Stimulated activated CD4-positive, alpha-beta T cell treated with anti-CD3 and anti-CD28 coated beads, TNF-alpha, amount 100 ng/mL, for 24 hours (primary cell): ENCODE data around the gene CD247.

Source experiments
- DNase-seq, 3 experiments: peaks; one replicate each; pipeline ENCODE4 v3.0.0-alpha.2; 2020; ENCODE audit warnings: low read depth in 3 of 3

CD247 gene

GRCh38 chr1:167439301-167439988, 78.9 kb downstream of the CD247 start:
- DNase-seq: no peak

- DNase-seq: no peak
These were observed 79.9 kb downstream of the CD247 start for GRCh38 chr1:167438171-167439138.

- no peak for DNase-seq
These were observed 82.8 kb downstream of the CD247 start for GRCh38 chr1:167435484-167435883.

- DNase-seq: no peak
These were observed 84.0 kb downstream of the CD247 start for GRCh38 chr1:167434306-167434705.

GRCh38 chr1:167433884-167434283, 84.4 kb downstream of the CD247 start:
- no peak for DNase-seq

- no peak for DNase-seq
These were observed 85.5 kb downstream of the CD247 start for GRCh38 chr1:167432780-167433179.

GRCh38 chr1:167431909-167432650, 86.2 kb downstream of the CD247 start:
- DNase-seq: no peak

- no peak for DNase-seq
These were observed 86.9 kb downstream of the CD247 start for GRCh38 chr1:167431261-167431908.

GRCh38 chr1:167430849-167431242, 87.5 kb downstream of the CD247 start:
- no peak for DNase-seq

GRCh38 chr1:167430134-167430848, 88.0 kb downstream of the CD247 start:
- no peak for DNase-seq

- no peak for DNase-seq
These were observed 88.7 kb downstream of the CD247 start for GRCh38 chr1:167429612-167430011.

- DNase-seq: no peak
These were observed 89.9 kb downstream of the CD247 start for GRCh38 chr1:167428395-167428794.

GRCh38 chr1:167427848-167428247, 90.5 kb downstream of the CD247 start:
- no peak for DNase-seq

- DNase-seq: no peak
These were observed 91.6 kb downstream of the CD247 start for GRCh38 chr1:167426716-167427115.

- no peak for DNase-seq
These were observed 92.8 kb downstream of the CD247 start for GRCh38 chr1:167425482-167425881.

GRCh38 chr1:167423684-167424619, 94.4 kb downstream of the CD247 start:
- DNase-seq: no peak

GRCh38 chr1:167420510-167420909, 97.8 kb downstream of the CD247 start:
- no peak for DNase-seq

GRCh38 chr1:167419245-167419644, 99.1 kb downstream of the CD247 start:
- no peak for DNase-seq

- no peak for DNase-seq
These were observed 99.9 kb downstream of the CD247 start for GRCh38 chr1:167418391-167418790.

GRCh38 chr1:167416506-167416905, 101.8 kb downstream of the CD247 start:
- DNase-seq: no peak
